Retinal pigment epithelial cell (primary cell): ENCODE measurements around the gene TTI1.

Experiments used
- DNase-seq: peaks from one replicate; pipeline ENCODE4 v3.0.0-alpha.2; 2010; ENCODE audit warnings: low read depth
- H3K4me3 ChIP-seq: 2 replicates; pipeline ENCODE4 v1.5.1; 2011; ENCODE audit warnings: mild to moderate bottlenecking, low read length, control low read depth, moderate library complexity
- TF ChIP-seq, protein P1 (sequence below): conservative IDR thresholded peaks from 2 replicates; pipeline ENCODE4 v1.5.1; 2011; ENCODE audit warnings: low read depth, low read length, control low read depth, inconsistent platforms

TTI1 gene

DNA sequence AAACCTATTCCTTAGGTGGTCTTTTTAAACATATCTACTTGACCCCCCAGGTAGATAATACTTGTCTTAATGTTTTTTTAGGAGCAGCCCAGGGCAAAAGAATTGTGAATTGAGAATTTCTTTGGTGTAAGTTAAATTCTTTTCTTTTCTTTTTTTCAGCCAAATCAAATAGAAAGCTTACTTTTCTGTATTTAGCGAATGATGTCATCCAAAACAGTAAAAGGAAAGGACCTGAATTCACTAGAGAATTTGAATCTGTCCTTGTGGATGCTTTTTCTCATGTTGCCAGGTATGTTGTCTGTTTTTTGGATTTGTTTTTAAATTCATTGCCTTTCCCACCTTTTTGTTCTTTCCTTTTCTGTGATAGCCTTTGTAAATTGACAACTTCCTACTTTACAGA is 7.0 kb upstream of the TTI1 start:
- TF ChIP-seq, protein P1, sequence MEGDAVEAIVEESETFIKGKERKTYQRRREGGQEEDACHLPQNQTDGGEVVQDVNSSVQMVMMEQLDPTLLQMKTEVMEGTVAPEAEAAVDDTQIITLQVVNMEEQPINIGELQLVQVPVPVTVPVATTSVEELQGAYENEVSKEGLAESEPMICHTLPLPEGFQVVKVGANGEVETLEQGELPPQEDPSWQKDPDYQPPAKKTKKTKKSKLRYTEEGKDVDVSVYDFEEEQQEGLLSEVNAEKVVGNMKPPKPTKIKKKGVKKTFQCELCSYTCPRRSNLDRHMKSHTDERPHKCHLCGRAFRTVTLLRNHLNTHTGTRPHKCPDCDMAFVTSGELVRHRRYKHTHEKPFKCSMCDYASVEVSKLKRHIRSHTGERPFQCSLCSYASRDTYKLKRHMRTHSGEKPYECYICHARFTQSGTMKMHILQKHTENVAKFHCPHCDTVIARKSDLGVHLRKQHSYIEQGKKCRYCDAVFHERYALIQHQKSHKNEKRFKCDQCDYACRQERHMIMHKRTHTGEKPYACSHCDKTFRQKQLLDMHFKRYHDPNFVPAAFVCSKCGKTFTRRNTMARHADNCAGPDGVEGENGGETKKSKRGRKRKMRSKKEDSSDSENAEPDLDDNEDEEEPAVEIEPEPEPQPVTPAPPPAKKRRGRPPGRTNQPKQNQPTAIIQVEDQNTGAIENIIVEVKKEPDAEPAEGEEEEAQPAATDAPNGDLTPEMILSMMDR: no peak
- no peak overlapping the region for H3K4me3 ChIP-seq
- no peak for DNase-seq

DNA sequence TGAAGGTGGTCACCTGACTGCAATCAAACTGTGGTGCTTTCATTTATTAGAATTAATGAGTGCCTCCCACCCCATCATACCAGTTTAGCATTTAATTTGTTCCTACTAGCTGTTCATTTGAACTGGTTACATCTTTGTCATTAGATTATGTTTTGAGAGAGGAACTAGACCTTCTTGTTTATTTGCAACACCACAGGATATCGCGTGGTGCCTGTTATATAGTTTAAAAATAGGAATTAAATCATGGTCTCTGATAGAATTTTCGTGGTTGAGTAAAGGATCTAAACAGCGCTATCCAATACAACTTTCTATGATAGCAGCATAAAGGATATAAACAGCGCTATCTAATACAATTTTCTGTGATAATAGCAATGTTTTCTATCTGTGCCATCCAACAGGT is 3.1 kb upstream of the TTI1 start:
- H3K4me3 ChIP-seq: no peak overlapping the region
- TF ChIP-seq, protein P1: no peak

DNA sequence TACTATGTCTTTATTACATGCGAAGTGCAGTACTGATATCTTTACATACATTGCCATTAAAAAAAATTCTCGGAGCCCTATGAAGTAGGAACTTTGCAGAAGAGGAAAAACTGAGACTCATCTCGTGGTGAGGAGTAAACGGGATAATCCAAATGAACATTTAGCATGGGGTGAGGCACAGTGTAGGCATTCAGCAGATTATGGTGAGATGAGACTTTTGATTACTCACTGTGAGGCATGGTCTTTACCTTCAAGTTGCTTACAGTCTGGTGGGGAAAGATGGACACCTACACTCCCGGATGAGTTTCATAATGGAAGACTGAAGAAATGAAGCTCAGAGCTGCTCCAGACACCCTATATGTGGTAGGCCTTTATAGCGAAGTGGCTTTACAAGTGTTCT is 1.7 kb upstream of the TTI1 start:
- H3K4me3 ChIP-seq: peak overlapping the region; percentile 96
- DNase-seq: no peak
- TF ChIP-seq, protein P1: no peak

More for the DNA sequence above, 3.1 kb upstream of the TTI1 start:
- DNase-seq: no peak

DNA sequence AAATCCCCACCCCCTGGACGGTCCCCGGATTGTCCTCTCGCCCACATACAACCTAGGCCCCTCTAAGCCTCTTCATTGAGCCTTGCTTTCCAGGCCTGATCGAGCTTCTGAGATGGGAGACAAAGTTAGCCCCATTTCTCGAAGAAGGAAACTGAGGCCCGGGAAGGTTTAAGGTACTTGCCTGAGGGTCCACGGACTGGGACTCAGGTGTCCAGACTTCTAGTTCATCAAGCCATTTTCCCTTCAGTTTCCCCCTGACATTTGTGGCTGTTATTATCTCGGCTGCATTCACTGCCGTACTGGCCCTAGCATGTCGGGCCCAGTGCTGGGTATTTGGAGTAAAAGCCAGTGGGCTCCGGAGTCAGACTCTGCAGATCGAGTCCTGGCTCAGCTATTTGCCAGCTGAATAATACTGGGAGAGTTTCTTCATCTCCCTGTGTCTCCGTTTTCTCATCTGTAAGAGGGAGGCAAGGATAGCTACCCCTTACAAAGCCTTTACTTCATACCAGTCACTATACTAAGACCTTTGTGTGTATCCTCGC is 923 bp upstream of the TTI1 start:
- H3K4me3 ChIP-seq: peak overlapping the region; percentile 96
- TF ChIP-seq, protein P1: no peak

DNA sequence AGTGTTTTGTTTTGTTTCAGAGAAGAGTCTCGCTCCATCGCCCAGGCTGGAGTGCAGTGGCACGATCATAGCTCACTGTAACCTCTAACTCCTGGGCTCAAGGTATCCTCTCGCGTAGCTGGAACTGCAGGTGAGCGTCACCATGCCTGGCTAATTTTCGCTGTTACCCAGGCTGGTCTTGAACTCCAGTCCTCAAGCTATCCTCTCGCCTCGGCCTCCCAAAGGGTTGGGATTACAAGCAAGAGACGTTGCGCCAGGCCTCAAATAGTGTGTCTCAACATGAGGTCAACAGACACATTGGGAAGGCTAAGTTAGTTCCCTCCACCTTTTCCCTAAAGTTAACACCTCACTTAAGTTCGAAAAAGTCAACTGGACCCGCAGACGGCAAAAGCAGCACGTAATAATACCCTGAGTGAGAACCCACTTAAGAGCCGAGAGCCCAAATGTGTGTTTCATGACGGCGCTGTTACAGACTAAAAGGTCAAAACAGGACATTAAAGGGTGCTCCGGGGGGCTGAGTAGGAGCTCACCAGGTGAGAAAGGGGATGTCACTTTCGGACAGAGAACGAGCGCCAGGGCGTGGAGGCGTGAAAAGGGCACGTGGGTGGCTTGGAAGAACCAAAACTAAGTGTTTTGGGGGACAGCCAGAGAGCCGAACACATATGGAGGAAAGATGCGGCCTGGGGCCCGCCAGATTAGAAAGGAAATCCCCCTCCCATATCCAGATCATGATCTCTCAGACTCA is 499 bp downstream of the TTI1 start:
- no peak for DNase-seq
- TF ChIP-seq, protein P1: no peak
- peak overlapping the region; percentile 96 for H3K4me3 ChIP-seq

More for the DNA sequence above, 923 bp upstream of the TTI1 start:
- no peak for DNase-seq

DNA sequence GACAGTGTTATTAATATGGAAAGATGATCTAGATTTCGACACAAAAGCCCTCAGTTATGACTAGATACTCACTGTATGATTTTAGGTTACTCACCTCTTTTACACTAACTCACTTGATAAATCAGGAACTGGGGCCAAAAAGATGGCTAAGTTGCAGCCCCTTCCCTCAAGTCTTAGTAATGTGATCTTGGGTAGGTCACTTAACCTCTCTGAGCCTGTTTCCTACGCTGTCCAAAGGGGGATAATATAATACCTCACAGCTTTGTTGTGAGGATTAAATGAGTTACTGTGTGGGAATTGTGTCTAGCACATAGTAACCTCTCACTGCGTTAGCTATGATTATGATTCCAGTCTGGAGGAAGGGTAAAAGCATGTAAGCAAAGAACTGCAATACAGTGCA is 1.3 kb downstream of the TTI1 start:
- no peak overlapping the region for H3K4me3 ChIP-seq
- no peak for DNase-seq
- TF ChIP-seq, protein P1: no peak

DNA sequence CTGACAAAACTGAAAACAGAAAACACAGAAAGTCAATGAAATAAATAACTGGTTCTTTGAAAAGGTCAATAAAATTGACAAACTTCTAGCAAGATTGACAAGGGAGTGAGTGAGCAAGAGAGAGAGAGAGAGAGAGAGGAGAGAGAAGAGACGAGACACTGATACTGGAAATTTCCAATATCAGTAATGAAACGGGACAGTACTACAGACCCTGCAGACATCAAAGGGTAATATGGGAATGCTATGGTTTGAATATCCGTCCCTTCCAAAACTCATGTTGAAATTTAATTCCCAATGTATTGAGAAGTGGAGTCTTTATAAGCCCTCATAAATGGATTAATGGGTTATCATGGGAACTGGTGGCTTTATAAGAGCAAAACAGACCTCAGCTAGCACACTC is 3.8 kb downstream of the TTI1 start:
- no peak overlapping the region for H3K4me3 ChIP-seq
- no peak for DNase-seq
- TF ChIP-seq, protein P1: no peak
